GM10266 (cell line): ENCODE data around the gene LPP.

Source experiments
- DNase-seq: peaks from one replicate; pipeline ENCODE4 v3.0.0; 2012; ENCODE audit errors: extremely low spot score
- TF ChIP-seq, protein P1 (sequence below): IDR thresholded peaks from 2 replicates; pipeline ENCODE4 v1.5.1; 2012; ENCODE audit warnings: mild to moderate bottlenecking, low read depth; ENCODE audit not compliant: control insufficient read depth, insufficient read depth; ENCODE audit errors: missing control alignments

LPP gene

GRCh38 chr3:188168648-188169047 lies 14.7 kb downstream of the LPP start:
- TF ChIP-seq, protein P1, sequence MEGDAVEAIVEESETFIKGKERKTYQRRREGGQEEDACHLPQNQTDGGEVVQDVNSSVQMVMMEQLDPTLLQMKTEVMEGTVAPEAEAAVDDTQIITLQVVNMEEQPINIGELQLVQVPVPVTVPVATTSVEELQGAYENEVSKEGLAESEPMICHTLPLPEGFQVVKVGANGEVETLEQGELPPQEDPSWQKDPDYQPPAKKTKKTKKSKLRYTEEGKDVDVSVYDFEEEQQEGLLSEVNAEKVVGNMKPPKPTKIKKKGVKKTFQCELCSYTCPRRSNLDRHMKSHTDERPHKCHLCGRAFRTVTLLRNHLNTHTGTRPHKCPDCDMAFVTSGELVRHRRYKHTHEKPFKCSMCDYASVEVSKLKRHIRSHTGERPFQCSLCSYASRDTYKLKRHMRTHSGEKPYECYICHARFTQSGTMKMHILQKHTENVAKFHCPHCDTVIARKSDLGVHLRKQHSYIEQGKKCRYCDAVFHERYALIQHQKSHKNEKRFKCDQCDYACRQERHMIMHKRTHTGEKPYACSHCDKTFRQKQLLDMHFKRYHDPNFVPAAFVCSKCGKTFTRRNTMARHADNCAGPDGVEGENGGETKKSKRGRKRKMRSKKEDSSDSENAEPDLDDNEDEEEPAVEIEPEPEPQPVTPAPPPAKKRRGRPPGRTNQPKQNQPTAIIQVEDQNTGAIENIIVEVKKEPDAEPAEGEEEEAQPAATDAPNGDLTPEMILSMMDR, result no peak
- no peak for DNase-seq

- DNase-seq, result no peak
- TF ChIP-seq, protein P1, result no peak
Measured at GRCh38 chr3:188169830-188170455, 16.0 kb downstream of the LPP start.

DNA sequence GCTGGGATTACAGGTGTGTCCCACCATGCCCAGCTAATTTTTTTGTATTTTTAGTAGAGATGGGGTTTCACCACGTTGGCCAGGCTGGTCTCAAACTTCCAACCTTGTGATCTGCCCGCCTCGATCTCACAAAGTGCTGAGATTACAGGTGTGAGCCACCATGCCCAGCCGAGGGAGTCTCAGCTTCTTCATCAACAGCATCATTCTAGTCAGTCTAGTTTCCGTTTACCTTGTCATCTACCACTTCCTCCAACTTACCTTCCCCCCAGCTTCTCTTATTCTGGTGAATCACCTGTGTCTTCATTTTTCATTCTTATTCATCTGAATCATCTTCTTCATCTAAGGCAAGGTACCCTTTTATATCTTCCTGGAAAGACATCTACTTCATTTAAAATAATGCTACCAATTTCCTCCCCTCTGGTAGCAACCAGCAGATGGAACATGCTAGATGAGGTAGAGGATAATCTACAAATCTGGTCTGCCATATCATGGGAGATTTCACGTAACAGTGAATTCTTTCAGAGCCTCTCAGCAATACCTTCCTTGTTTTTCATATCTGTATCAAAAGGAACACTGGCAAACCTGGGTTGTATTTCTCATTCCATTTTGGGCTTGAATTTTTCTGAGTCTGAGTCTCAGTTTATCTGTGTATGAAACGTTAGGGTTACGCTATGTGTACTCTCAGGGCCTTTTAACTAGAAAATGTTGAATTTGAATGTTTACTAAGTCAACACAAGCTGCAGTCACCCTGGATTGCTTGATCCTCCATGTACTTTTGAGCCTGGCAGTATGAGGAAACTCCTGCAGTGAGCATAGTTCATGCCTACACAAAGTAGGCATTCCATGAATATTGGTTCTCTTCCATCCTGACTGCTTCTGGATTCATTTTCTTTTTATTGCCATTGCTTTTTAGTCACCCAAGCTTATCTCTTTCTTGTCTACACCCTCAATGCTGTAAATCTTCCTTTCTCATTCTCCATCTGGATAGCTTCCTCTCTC lies 16.8 kb downstream of the LPP start:
- DNase-seq, result no peak
- TF ChIP-seq, protein P1, result no peak

GRCh38 chr3:188171682-188172467 lies 17.9 kb downstream of the LPP start:
- TF ChIP-seq, protein P1, result no peak
- DNase-seq, result no peak

DNA sequence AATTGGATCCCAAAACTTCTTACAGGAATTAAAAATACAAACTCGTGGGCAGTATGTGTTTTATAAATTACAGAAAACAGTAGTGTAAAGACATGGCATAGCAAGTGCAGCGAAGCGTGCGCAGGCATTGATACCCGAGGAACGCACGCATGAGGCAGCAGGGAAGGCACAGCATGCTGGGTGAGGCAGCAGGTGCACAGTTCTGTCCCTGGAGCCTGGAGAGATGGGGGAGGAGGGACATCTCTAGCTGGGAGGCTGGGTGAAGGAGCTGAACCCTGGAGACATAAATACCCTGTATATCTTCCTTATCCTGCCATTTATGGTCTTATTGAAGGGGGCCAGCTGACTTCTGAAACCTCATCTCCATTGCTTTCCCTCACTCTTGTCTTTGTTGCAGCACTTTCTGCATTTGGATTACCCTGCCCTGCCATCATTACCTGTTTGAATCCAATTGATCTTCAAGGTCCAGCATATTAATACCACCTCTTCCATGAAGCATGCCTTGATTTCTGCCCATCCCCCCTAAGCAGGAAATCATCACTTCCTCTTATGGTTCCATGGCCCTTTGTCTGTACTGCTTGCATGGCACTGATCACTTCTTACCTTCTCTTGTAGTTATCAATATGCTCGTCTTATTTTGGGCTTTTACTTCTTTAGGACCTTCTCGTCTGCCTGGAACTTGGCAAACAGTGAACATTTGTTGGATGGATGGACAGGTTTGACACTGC lies 20.5 kb downstream of the LPP start:
- TF ChIP-seq, protein P1, result no peak
- no peak for DNase-seq

- TF ChIP-seq, protein P1, result no peak
- DNase-seq, result no peak
Measured at GRCh38 chr3:188176476-188176875, 22.5 kb downstream of the LPP start.
